GM12892 (cell line): ENCODE measurements around the gene TSPAN16.

Experiments used
- POLR2AphosphoS5 ChIP-seq: IDR thresholded peaks from 2 replicates; pipeline ENCODE4 v1.6.1; 2011; ENCODE audit warnings: low read depth, low read length, control low read depth
- TAF1 ChIP-seq: IDR thresholded peaks from 2 replicates; pipeline ENCODE4 v1.6.1; 2011; ENCODE audit warnings: low read depth, mild to moderate bottlenecking, control low read depth, low read length, borderline replicate concordance

DNA sequence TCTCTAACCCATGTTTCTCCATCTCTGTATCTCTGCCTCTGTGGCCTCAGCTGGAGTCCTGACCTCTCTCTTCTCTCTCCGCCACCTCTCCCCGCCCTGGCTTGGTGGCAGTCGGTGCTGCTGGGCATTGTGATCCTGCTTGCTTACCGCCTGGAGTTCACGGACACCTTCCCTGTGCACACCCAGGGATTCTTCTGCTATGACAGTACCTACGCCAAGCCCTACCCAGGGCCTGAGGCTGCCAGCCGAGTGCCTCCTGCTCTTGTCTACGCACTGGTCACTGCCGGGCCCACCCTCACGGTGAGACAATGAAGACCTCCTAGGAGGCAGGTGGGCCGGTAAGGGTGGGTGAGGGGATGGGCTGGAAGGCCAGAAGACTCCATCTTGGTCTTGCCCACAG lies 63.5 kb downstream of the TSPAN16 start:
- TF ChIP-seq POLR2AphosphoS5 (no peak), TAF1 (no peak)
